Measurements from ENCODE around the gene DOK3.
A peak's percentile ranks its signal among the peaks of the same experiment; 100 is the strongest.

The DOK3 gene

GRCh38 chr5:177553671-177554429 is 44.2 kb upstream of the DOK3 start:
- peak overlapping the region; percentile 80 for H3K4me3 ChIP-seq (ENCODE audit: control insufficient read depth, low read depth, low read length)
- DNase-seq (ENCODE audit: low read depth), result no peak
- TF ChIP-seq CTCF (conservative IDR thresholded peaks at IDR 0.05; ENCODE audit: control insufficient read depth, insufficient read depth, low read depth, low read length), result no peak

GRCh38 chr5:177552839-177553455 is 43.3 kb upstream of the DOK3 start:
- TF ChIP-seq CTCF (conservative IDR thresholded peaks at IDR 0.05; ENCODE audit: control insufficient read depth, insufficient read depth, low read depth, low read length), result no peak
- H3K4me3 ChIP-seq (ENCODE audit: control insufficient read depth, low read depth, low read length), result peak overlapping the region; percentile 80
- DNase-seq (ENCODE audit: low read depth), result peak; percentile 27

- DNase-seq (ENCODE audit: low read depth), result no peak
- TF ChIP-seq CTCF (conservative IDR thresholded peaks at IDR 0.05; ENCODE audit: control insufficient read depth, insufficient read depth, low read depth, low read length), result no peak
- no peak overlapping the region for H3K4me3 ChIP-seq (ENCODE audit: control insufficient read depth, low read depth, low read length)
Measured at GRCh38 chr5:177550122-177550521, 40.5 kb upstream of the DOK3 start.

- DNase-seq (ENCODE audit: low read depth), result no peak
- no peak overlapping the region for H3K4me3 ChIP-seq (ENCODE audit: control insufficient read depth, low read depth, low read length)
- no peak for TF ChIP-seq CTCF (conservative IDR thresholded peaks at IDR 0.05; ENCODE audit: control insufficient read depth, insufficient read depth, low read depth, low read length)
Measured at GRCh38 chr5:177548495-177548894, 38.9 kb upstream of the DOK3 start.

GRCh38 chr5:177547736-177548135 is 38.1 kb upstream of the DOK3 start:
- no peak overlapping the region for H3K4me3 ChIP-seq (ENCODE audit: control insufficient read depth, low read depth, low read length)
- DNase-seq (ENCODE audit: low read depth), result no peak
- TF ChIP-seq CTCF (conservative IDR thresholded peaks at IDR 0.05; ENCODE audit: control insufficient read depth, insufficient read depth, low read depth, low read length), result no peak

- no peak overlapping the region for H3K4me3 ChIP-seq (ENCODE audit: control insufficient read depth, low read depth, low read length)
- no peak for TF ChIP-seq CTCF (conservative IDR thresholded peaks at IDR 0.05; ENCODE audit: control insufficient read depth, insufficient read depth, low read depth, low read length)
- DNase-seq (ENCODE audit: low read depth), result peak; percentile 100
Measured at GRCh38 chr5:177546258-177546741, 36.7 kb upstream of the DOK3 start.

Measured in fibroblast of mammary gland (primary cell).